Stomach (tissue), 9 donors: Measurements from ENCODE around the gene DNAH3. TPM values are rescaled to one million over a fixed set of nuclear protein-coding genes. Genes with fewer than 3 reads are reported as not detected.

Experiments used
- DNase-seq, 2 donors: peaks; one replicate each; pipeline versions ENCODE4 v3.0.0 to v3.0.0-alpha.2; 2013 to 2019
- H3K27ac ChIP-seq, 5 donors: fragments of 200-600 bp in 4 of 5; sonication (generic) in 4 of 5; one replicate each; pipeline ENCODE4 v1.5.1; 2013 to 2019; ENCODE audit warnings: mild to moderate bottlenecking in 1 of 5, moderate library complexity in 1 of 5
- H3K27me3 ChIP-seq, 3 donors: fragments of 200-600 bp; sonication (generic); one replicate each; pipeline ENCODE4 v1.5.1; 2017 to 2019; ENCODE audit warnings: mixed run types in 1 of 3
- H3K36me3 ChIP-seq, 4 donors: fragments of 200-600 bp; sonication (generic); 1 replicate in 3 of 4; 2 replicates in 1 of 4; pipeline ENCODE4 v1.5.1; 2016 to 2019
- H3K4me1 ChIP-seq, 4 donors: fragments of 200-600 bp; sonication (generic); one replicate each; pipeline ENCODE4 v1.5.1; 2016 to 2019
- H3K4me3 ChIP-seq, 4 donors: fragments of 200-600 bp; sonication (generic) in 3 of 4; one replicate each; pipeline ENCODE4 v1.5.1; 2016 to 2019; ENCODE audit warnings: mild to moderate bottlenecking in 1 of 4
- H3K9me3 ChIP-seq, 4 donors: fragments of 200-600 bp; sonication (generic); one replicate each; pipeline ENCODE4 v1.5.1; 2016 to 2019
- EP300 ChIP-seq: sonication (generic); formaldehyde crosslinking; IDR thresholded peaks from one replicate; pipeline ENCODE4 v1.6.1; 2017; ENCODE audit warnings: antibody characterized with exemption
- POLR2A ChIP-seq, 4 donors: fragments of 450-650 bp; IDR thresholded peaks; one replicate each; pipeline ENCODE4 v1.6.1; 2016; ENCODE audit warnings: antibody characterized with exemption in 4 of 4, control low read depth in 2 of 4, mild to moderate bottlenecking in 1 of 4, moderate library complexity in 1 of 4
- POLR2AphosphoS5 ChIP-seq, 3 donors: sonication (generic); formaldehyde crosslinking; IDR thresholded peaks; one replicate each; pipeline ENCODE4 v1.6.1; 2016; ENCODE audit warnings: antibody characterized with exemption in 3 of 3
- WGBS, 5 donors: extraction: QIAGEN DNeasy Blood & Tissue Kit in 3 of 5; methylation state at CpG; one replicate each; pipeline versions ENCODE4 v1.1.5 to v1.1.7; 2013 to 2018; 5-methylcytosine and 5-hydroxymethylcytosine counted together
- intact Hi-C: fragments of 100-400 bp; cut with DNase I; formaldehyde crosslinking; loops from one replicate; pipeline ENCODE4 v1.15.1; 2023; ENCODE audit warnings: low total_unique reads
- polyA plus RNA-seq, 3 donors: library from polyadenylated mRNA; stranded (reverse); fragments of 200-250 nt; gene quantifications; one replicate each; pipeline ENCODE4 v1.2.3, GENCODE V29; 2013
- total RNA-seq, 5 donors: library from RNA; depleted of rRNA; stranded (reverse); fragments of >200 nt; gene quantifications; one replicate each; pipeline versions ENCODE4 v1.1.0 to v1.2.3, GENCODE V29; 2014 to 2016
- TF ChIP-seq, protein P1 (sequence below), 7 experiments: fragments of 450-650 bp in 4 of 7; fragments of 200-600 bp in 3 of 7; sonication (generic) in 3 of 7; IDR thresholded peaks; one replicate each; pipeline ENCODE4 v1.5.1; 2016 to 2019; ENCODE audit warnings: antibody characterized with exemption in 7 of 7, control low read depth in 2 of 7, mild to moderate bottlenecking in 1 of 7
- donor health status: healthy with polysubstance abuse.
- donor health status: Bipolar disorder and iron deficiency.
- donor health status: healthy.

Gene DNAH3
- total and polyA plus RNA-seq, 8 donors = 0.10 to 8.7 (median 0.18) TPM; not detected in 5

DNA sequence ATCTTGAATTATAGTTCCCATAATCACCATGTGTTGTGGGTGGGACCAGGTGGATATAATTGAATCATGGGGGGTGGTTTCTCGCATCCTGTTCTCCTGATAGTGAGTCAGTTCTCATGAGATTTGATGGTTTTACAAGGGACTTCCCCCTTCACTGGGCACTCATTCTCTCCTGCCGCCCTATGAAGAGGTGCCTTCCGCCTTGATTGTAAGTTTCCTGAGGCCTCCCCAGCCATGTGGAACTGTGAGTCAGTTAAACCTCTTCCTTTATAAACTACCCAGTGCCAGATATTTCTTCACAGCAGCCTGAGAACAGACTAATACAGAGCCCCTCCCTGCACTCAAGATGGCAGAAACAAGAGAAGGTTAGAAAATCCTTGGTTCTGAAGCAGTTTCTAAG, 34.2 kb upstream of the DNAH3 start:
- H3K4me3 ChIP-seq = no peak overlapping the region
- TF ChIP-seq EP300 (no peak), POLR2A (IDR thresholded peaks at IDR 0.05) (no peak), POLR2AphosphoS5 (IDR thresholded peaks at IDR 0.05) (no peak)
- TF ChIP-seq, protein P1, sequence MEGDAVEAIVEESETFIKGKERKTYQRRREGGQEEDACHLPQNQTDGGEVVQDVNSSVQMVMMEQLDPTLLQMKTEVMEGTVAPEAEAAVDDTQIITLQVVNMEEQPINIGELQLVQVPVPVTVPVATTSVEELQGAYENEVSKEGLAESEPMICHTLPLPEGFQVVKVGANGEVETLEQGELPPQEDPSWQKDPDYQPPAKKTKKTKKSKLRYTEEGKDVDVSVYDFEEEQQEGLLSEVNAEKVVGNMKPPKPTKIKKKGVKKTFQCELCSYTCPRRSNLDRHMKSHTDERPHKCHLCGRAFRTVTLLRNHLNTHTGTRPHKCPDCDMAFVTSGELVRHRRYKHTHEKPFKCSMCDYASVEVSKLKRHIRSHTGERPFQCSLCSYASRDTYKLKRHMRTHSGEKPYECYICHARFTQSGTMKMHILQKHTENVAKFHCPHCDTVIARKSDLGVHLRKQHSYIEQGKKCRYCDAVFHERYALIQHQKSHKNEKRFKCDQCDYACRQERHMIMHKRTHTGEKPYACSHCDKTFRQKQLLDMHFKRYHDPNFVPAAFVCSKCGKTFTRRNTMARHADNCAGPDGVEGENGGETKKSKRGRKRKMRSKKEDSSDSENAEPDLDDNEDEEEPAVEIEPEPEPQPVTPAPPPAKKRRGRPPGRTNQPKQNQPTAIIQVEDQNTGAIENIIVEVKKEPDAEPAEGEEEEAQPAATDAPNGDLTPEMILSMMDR (IDR thresholded peaks at IDR 0.05) = no peak
- peaks cover 0 to 10% (median 7%) of the 10 kb centered on the region in 4 donors for H3K4me1 ChIP-seq
- DNase-seq = no peak
- intact Hi-C loops = loop anchor here (5.0 kb wide), 1 partner anchor 117 kb away; no protein-coding TSS in a partner anchor
- H3K9me3 ChIP-seq = no peaks in the 10 kb centered on the region
- no peak overlapping the region for H3K27ac ChIP-seq
- no peaks in the 10 kb centered on the region for H3K27me3 ChIP-seq
- WGBS, 5 donors = 76 to 86% (median 81%) methylated on average over 3 of the region's 3 CpGs
- peaks cover 15 to 32% (median 28%) of the 10 kb centered on the region in 4 donors for H3K36me3 ChIP-seq

DNA sequence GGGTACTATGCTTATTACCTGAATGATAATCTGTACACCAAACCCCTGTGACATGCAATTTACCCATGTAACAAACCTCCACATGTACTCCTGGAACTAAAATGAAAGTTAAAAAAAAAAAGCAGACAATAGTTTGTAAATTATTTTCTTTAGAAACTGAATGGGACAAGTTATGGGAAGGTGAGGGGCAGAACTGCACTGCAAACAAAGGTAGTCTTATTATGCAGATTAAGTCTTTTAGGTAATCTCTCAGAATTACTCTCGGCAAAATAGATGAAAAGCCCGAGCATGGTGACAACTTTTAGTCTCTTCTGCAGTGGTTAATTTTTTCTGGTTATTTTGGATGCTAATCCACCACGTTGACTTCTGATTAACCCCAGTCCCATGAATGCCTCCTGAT, 33.3 kb upstream of the DNAH3 start:
- H3K27ac ChIP-seq = no peak overlapping the region
- no peak overlapping the region for H3K4me3 ChIP-seq
- peaks cover 0 to 10% (median 6%) of the 10 kb centered on the region in 4 donors for H3K4me1 ChIP-seq
- WGBS, 5 donors = 84 to 89% (median 87%) methylated on average over 3 of the region's 3 CpGs
- TF ChIP-seq, protein P1 (IDR thresholded peaks at IDR 0.05) = no peak
- TF ChIP-seq POLR2A (IDR thresholded peaks at IDR 0.05) (no peak), POLR2AphosphoS5 (IDR thresholded peaks at IDR 0.05) (no peak), EP300 (no peak)
- no peak for DNase-seq
- H3K36me3 ChIP-seq = peaks cover 15 to 40% (median 36%) of the 10 kb centered on the region in 4 donors
- no peaks in the 10 kb centered on the region for H3K27me3 ChIP-seq
- no peaks in the 10 kb centered on the region for H3K9me3 ChIP-seq
- intact Hi-C loops = no loop called here

DNA sequence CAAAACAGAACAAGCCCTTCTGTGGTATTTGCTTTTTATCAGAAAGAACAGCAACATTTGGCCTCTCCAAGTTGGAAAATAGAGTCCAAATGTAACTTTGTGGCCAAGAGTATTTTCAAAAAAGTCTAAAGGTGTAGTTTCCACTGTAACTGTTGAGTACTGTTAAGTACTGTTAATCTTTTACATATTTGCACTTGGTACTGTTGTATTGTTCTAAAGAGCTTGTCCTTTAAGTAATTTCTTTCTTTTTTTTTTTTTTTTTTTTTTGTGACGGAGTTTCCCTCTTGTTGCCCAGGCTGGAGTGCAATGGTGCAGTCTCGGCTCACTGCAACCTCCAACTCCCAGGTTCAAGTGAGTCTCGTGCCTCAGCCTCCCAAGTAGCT, 29.3 kb upstream of the DNAH3 start:
- Histone ChIP-seq H3K27me3 (no peaks in the 10 kb centered on the region), H3K4me1 (no peaks in the 10 kb centered on the region), H3K9me3 (no peaks in the 10 kb centered on the region), H3K4me3 (no peak overlapping the region), H3K36me3 (peaks cover 19 to 74% (median 65%) of the 10 kb centered on the region in 4 donors), H3K27ac (no peak overlapping the region)
- WGBS, 5 donors = 51 to 88% (median 73%) methylated on average over 2 to 3 of the region's 3 CpGs
- TF ChIP-seq POLR2A (IDR thresholded peaks at IDR 0.05) = no peak
- TF ChIP-seq, protein P1 (IDR thresholded peaks at IDR 0.05) = no peak
- no peak for DNase-seq
- intact Hi-C loops = no loop called here

DNA sequence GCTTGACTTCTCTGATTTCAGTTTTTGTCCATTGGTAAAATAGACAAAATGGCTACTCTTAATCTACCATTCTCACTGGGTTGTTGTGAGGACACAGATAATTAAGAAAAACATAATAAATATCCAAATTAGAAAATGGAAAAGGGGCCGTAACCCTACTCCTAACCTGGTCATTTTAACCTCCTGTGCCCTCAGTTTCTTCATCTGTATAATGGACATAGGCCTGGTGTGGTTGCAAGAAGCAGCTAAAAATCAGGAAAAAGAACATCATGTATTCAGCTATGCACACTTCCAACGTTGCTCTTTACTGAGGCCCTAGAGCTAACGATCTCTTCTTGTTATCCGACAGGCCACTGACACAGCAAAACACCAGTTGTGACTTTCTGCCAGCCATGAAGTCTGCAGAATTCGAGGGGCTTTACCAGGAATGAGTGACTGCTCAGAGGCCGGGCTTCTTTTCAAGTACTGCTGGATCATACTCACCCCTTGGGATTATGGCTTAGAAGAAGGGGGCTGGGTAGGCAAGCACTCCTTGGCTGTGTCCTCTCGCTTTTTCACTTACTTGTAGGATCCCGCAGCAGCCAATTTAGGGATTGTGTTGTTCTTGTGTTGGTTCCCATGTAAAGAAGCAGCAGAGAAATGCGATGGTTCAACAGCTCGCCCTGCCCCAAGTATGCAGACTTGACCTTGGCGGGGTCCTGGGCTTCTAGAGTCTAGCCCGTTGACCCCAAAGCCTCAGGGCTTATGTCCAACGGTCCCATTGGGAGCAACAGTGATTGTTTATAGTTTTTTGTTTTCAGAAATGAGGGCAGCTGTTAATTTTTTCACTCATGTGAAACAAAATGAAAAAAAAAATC, 28.7 kb upstream of the DNAH3 start:
- Histone ChIP-seq H3K27me3 (no peaks in the 10 kb centered on the region), H3K4me1 (no peaks in the 10 kb centered on the region), H3K4me3 (no peak overlapping the region), H3K9me3 (no peaks in the 10 kb centered on the region), H3K36me3 (peaks cover 19 to 80% (median 72%) of the 10 kb centered on the region in 4 donors), H3K27ac (peak overlapping the region in 1 of 5 donors; percentile 7)
- 69 to 83% (median 75%) methylated on average over 13 of the region's 13 CpGs for WGBS, 5 donors
- TF ChIP-seq EP300 (no peak), POLR2A (IDR thresholded peaks at IDR 0.05) (no peak), POLR2AphosphoS5 (IDR thresholded peaks at IDR 0.05) (no peak)
- TF ChIP-seq, protein P1 (IDR thresholded peaks at IDR 0.05) = no peak
- intact Hi-C loops = no loop called here
- DNase-seq = peak in 1 of 2 donors; percentile 19
